KOPT-K1 (cell line): ENCODE results near the gene WDFY3.

Experiments
- H3K27ac ChIP-seq: fragments of 200-600 bp; sonication (generic); 2 replicates; pipeline ENCODE4 v1.5.1; 2016; ENCODE audit warnings: antibody characterized with exemption, mild to moderate bottlenecking, low read depth, low read length; ENCODE audit not compliant: poor library complexity, severe bottlenecking
- H3K36me3 ChIP-seq: fragments of 200-600 bp; sonication (generic); 2 replicates; pipeline ENCODE4 v1.5.1; 2017; ENCODE audit warnings: antibody characterized with exemption, mild to moderate bottlenecking, low read length, moderate library complexity; ENCODE audit not compliant: insufficient read depth
- H3K9me3 ChIP-seq: fragments of 200-600 bp; sonication (generic); 2 replicates; pipeline ENCODE4 v1.5.1; 2017; ENCODE audit warnings: antibody characterized with exemption, low read length, mild to moderate bottlenecking; ENCODE audit not compliant: insufficient read depth, poor library complexity, severe bottlenecking

WDFY3 gene

GRCh38 chr4:84957514-84958420 is 8.7 kb downstream of the WDFY3 start:
- Histone ChIP-seq H3K9me3 (no peaks in the 10 kb centered on the region), H3K36me3 (no peaks in the 10 kb centered on the region), H3K27ac (no peak overlapping the region)

- Histone ChIP-seq H3K27ac (no peak overlapping the region), H3K36me3 (no peaks in the 10 kb centered on the region), H3K9me3 (no peaks in the 10 kb centered on the region)
Observed at GRCh38 chr4:84956014-84956413, 10.5 kb downstream of the WDFY3 start.

- Histone ChIP-seq H3K9me3 (no peaks in the 10 kb centered on the region), H3K36me3 (no peaks in the 10 kb centered on the region), H3K27ac (no peak overlapping the region)
Observed at GRCh38 chr4:84954982-84955567, 11.4 kb downstream of the WDFY3 start.

GRCh38 chr4:84952776-84953175 is 13.7 kb downstream of the WDFY3 start:
- Histone ChIP-seq H3K36me3 (no peaks in the 10 kb centered on the region), H3K27ac (no peak overlapping the region), H3K9me3 (no peaks in the 10 kb centered on the region)

- Histone ChIP-seq H3K36me3 (no peaks in the 10 kb centered on the region), H3K9me3 (no peaks in the 10 kb centered on the region), H3K27ac (no peak overlapping the region)
Observed at GRCh38 chr4:84952004-84952403, 14.5 kb downstream of the WDFY3 start.

GRCh38 chr4:84948056-84948455 is 18.4 kb downstream of the WDFY3 start:
- Histone ChIP-seq H3K9me3 (no peaks in the 10 kb centered on the region), H3K27ac (no peak overlapping the region), H3K36me3 (no peaks in the 10 kb centered on the region)

- H3K9me3 ChIP-seq: no peaks in the 10 kb centered on the region
- H3K36me3 ChIP-seq: no peaks in the 10 kb centered on the region
- no peak overlapping the region for H3K27ac ChIP-seq
Observed at GRCh38 chr4:84944947-84945346, 21.5 kb downstream of the WDFY3 start.

GRCh38 chr4:84940960-84941359 is 25.5 kb downstream of the WDFY3 start:
- Histone ChIP-seq H3K36me3 (no peaks in the 10 kb centered on the region), H3K27ac (no peak overlapping the region), H3K9me3 (no peaks in the 10 kb centered on the region)

GRCh38 chr4:84939113-84939512 is 27.4 kb downstream of the WDFY3 start:
- Histone ChIP-seq H3K9me3 (no peaks in the 10 kb centered on the region), H3K36me3 (no peaks in the 10 kb centered on the region), H3K27ac (no peak overlapping the region)

- no peaks in the 10 kb centered on the region for H3K9me3 ChIP-seq
- no peaks in the 10 kb centered on the region for H3K36me3 ChIP-seq
- no peak overlapping the region for H3K27ac ChIP-seq
Observed at GRCh38 chr4:84938316-84938715, 28.2 kb downstream of the WDFY3 start.

GRCh38 chr4:84937381-84937977 is 29.0 kb downstream of the WDFY3 start:
- Histone ChIP-seq H3K27ac (no peak overlapping the region), H3K9me3 (no peaks in the 10 kb centered on the region), H3K36me3 (no peaks in the 10 kb centered on the region)

GRCh38 chr4:84936123-84936522 is 30.4 kb downstream of the WDFY3 start:
- no peaks in the 10 kb centered on the region for H3K9me3 ChIP-seq
- no peaks in the 10 kb centered on the region for H3K36me3 ChIP-seq
- no peak overlapping the region for H3K27ac ChIP-seq

GRCh38 chr4:84932462-84932861 is 34.0 kb downstream of the WDFY3 start:
- no peaks in the 10 kb centered on the region for H3K36me3 ChIP-seq
- H3K27ac ChIP-seq: no peak overlapping the region
- H3K9me3 ChIP-seq: no peaks in the 10 kb centered on the region

GRCh38 chr4:84931961-84932360 is 34.5 kb downstream of the WDFY3 start:
- Histone ChIP-seq H3K27ac (no peak overlapping the region), H3K9me3 (no peaks in the 10 kb centered on the region), H3K36me3 (no peaks in the 10 kb centered on the region)

- no peaks in the 10 kb centered on the region for H3K36me3 ChIP-seq
Observed at GRCh38 chr4:84931274-84931673, 35.2 kb downstream of the WDFY3 start.

More at GRCh38 chr4:84931274-84931673, 35.2 kb downstream of the WDFY3 start:
- Histone ChIP-seq H3K27ac (no peak overlapping the region), H3K9me3 (no peaks in the 10 kb centered on the region)
